ENCODE data around the gene SUN2. TPM values are rescaled to one million over a fixed set of nuclear protein-coding genes. Genes with fewer than 3 reads are reported as not detected.

Gene SUN2
- total and polyA plus RNA-seq, 10 of the 15 experiments (the other 5 are each of a cell fraction or from before 2014, with no cell fraction given), result 0.18 to 107 (median 35.9) TPM

- ChIA-PET CTCF (no interaction called here), POLR2A (interaction anchor here (0.7 kb wide), 2 partner anchors 12 to 85 kb away, joined by 4 read pairs; no protein-coding TSS in a partner anchor), SMC1A (ENCODE audit: uncharacterized antibody, unreplicated experiment) (no interaction called here), RAD21 (ENCODE audit: unreplicated experiment) (no interaction called here)
- ATAC-seq, result no peak
- no peak for FAIRE-seq
- intact Hi-C loops (cut with micrococcal nuclease; ENCODE audit: unreplicated experiment) (no loop called here), in situ Hi-C loops (cut with MboI) (no loop called here)
- no TSS peak for BruUV-seq (replicated peaks)
- Histone ChIP-seq H3K9me3 (replicated peaks; ENCODE audit: control insufficient read depth, insufficient read depth, low read length) (no peaks in the 10 kb centered on the region), H3K4me1 (ENCODE audit: control insufficient read depth, insufficient read depth, low read length) (no peaks in the 10 kb centered on the region), H3K27ac (ENCODE audit: control insufficient read depth, insufficient read depth) (no peak overlapping the region), H3K79me2 (ENCODE audit: control insufficient read depth, insufficient read depth, low read length) (no peaks in the 10 kb centered on the region), H3K4me2 (ENCODE audit: control insufficient read depth, insufficient read depth) (no peak overlapping the region), H3K4me3 (no peak overlapping the region), H3K36me3 (ENCODE audit: control insufficient read depth in 2 of 2, insufficient read depth in 2 of 2, low read length in 1 of 2) (no peaks in the 10 kb centered on the region), H4K20me1 (ENCODE audit: control insufficient read depth, insufficient read depth) (no peaks in the 10 kb centered on the region), H3K27me3 (replicated peaks in 1 of 2; ENCODE audit: control insufficient read depth in 2 of 2, insufficient read depth in 2 of 2, low read length in 1 of 2) (no peaks in the 10 kb centered on the region), H2AFZ (ENCODE audit: control insufficient read depth, low read depth, low read length) (no peak overlapping the region), H3K9ac (ENCODE audit: control insufficient read depth, insufficient read depth, low read length) (no peak overlapping the region)
- no peak for TF ChIP-seq IKZF1 (conservative IDR thresholded peaks at IDR 0.05)
- WGBS (ENCODE audit: insufficient coverage, insufficient replicate concordance, low lambda C conversion rate, missing lambda C conversion rate), result 51% methylated on average over 4 of the region's 4 CpGs
- DNase-seq (ENCODE audit: low read depth, low spot score), result no peak
Measured at GRCh38 chr22:38773363-38773946, 17.7 kb upstream of the SUN2 start.

- H3K36me3 ChIP-seq (ENCODE audit: control insufficient read depth in 2 of 2, insufficient read depth in 2 of 2, low read length in 1 of 2), result no peaks in the 10 kb centered on the region
- no peaks in the 10 kb centered on the region for H3K4me1 ChIP-seq (ENCODE audit: control insufficient read depth, insufficient read depth, low read length)
- BruUV-seq (replicated peaks), result no TSS peak
- no peaks in the 10 kb centered on the region for H3K9me3 ChIP-seq (replicated peaks; ENCODE audit: control insufficient read depth, insufficient read depth, low read length)
- H3K4me3 ChIP-seq, result no peak overlapping the region
- no peak for DNase-seq (ENCODE audit: low read depth, low spot score)
- WGBS (ENCODE audit: insufficient coverage, insufficient replicate concordance, low lambda C conversion rate, missing lambda C conversion rate), result 60% methylated on average over 8 of the region's 8 CpGs
- H3K27ac ChIP-seq (ENCODE audit: control insufficient read depth, insufficient read depth), result no peak overlapping the region
- H2AFZ ChIP-seq (ENCODE audit: control insufficient read depth, low read depth, low read length), result no peak overlapping the region
- no peaks in the 10 kb centered on the region for H4K20me1 ChIP-seq (ENCODE audit: control insufficient read depth, insufficient read depth)
- H3K79me2 ChIP-seq (ENCODE audit: control insufficient read depth, insufficient read depth, low read length), result no peaks in the 10 kb centered on the region
- H3K27me3 ChIP-seq (replicated peaks in 1 of 2; ENCODE audit: control insufficient read depth in 2 of 2, insufficient read depth in 2 of 2, low read length in 1 of 2), result no peaks in the 10 kb centered on the region
- POLR2A ChIA-PET, result no interaction called here
- RAD21 ChIA-PET (ENCODE audit: unreplicated experiment), result no interaction called here
- no peak overlapping the region for H3K4me2 ChIP-seq (ENCODE audit: control insufficient read depth, insufficient read depth)
- in situ Hi-C loops (cut with MboI) (no loop called here), intact Hi-C loops (cut with micrococcal nuclease; ENCODE audit: unreplicated experiment) (no loop called here)
- SMC1A ChIA-PET (ENCODE audit: uncharacterized antibody, unreplicated experiment), result no interaction called here
- FAIRE-seq, result no peak
- ATAC-seq, result no peak
- H3K9ac ChIP-seq (ENCODE audit: control insufficient read depth, insufficient read depth, low read length), result no peak overlapping the region
- TF ChIP-seq RAD21 (IDR thresholded peaks at IDR 0.05; ENCODE audit: insufficient read depth, low read depth, low read length) (no peak), BCL11A (IDR thresholded peaks at IDR 0.05; ENCODE audit: low read depth, low read length) (no peak)
- CTCF ChIA-PET, result no interaction called here
Measured at GRCh38 chr22:38772623-38772873, 16.8 kb upstream of the SUN2 start.

Data from GM12878 (cell line).